K562 (cell line): ENCODE data around the gene STXBP4. TPM values are rescaled to one million over a fixed set of nuclear protein-coding genes. Genes with fewer than 3 reads are reported as not detected.

Experiments
- ATAC-seq: fragments of 200-7000 bp; cut with Tn5 transposase; 3 replicates; pipeline ENCODE4 v1.9.1; 2020; ENCODE audit warnings: moderate library complexity
- BruUV-seq: library from RNA; stranded (reverse); fragments of 400-500 nt; replicated peaks from 2 replicates; lab custom pipeline; 2021; lab: Mats Ljungman, UMichigan
- CTCF ChIA-PET: fragments of 300-600 bp; formaldehyde crosslinking; extraction: SDS; loops from one replicate; lab custom pipeline; 2021; ENCODE audit warnings: low intra/inter-chr PET ratio; lab: Yijun Ruan, JAX
- POLR2A ChIA-PET: fragments of 300-600, 350-650 bp; sonication (Branson Sonifier 250); formaldehyde crosslinking; extraction: SDS; loops from one replicate; lab custom pipeline; 2021; ENCODE audit warnings: antibody characterized with exemption, inconsistent platforms; lab: Yijun Ruan, JAX
- DNase-seq, 4 experiments: peaks; one replicate each; pipeline versions ENCODE4 v3.0.0 to v3.0.0-alpha.2; 2011 to 2018; ENCODE audit warnings: low spot score in 3 of 4, mixed read lengths in 3 of 4; ENCODE audit errors: extremely low read depth in 1 of 4
- FAIRE-seq: peaks from 2 replicates; lab custom pipeline; 2011; peaks lifted over from hg19 to GRCh38; lab: Jason Lieb, UNC
- H2AFZ ChIP-seq: 2 replicates; pipeline ENCODE4 v1.6.0; 2011; ENCODE audit warnings: low read depth, low read length, control low read depth, inconsistent platforms
- H3K27ac ChIP-seq: fragments of 200-600 bp; 3 replicates; pipeline ENCODE4 v1.8.0; 2011; ENCODE audit warnings: low read depth, mild to moderate bottlenecking, control low read depth, inconsistent platforms, low read length, moderate library complexity, mixed read lengths; ENCODE audit errors: extremely low read depth
- H3K27me3 ChIP-seq, 2 experiments: fragments of 300-600 bp in 1 of 2; 2 replicates in 1 of 2; 3 replicates in 1 of 2; pipeline versions ENCODE4 v1.6.0 to v1.8.0; 2011; ENCODE audit warnings: inconsistent platforms in 2 of 2, low read length in 2 of 2, mild to moderate bottlenecking in 1 of 2, mixed read lengths in 1 of 2, moderate library complexity in 1 of 2; ENCODE audit not compliant: control insufficient read depth in 2 of 2, insufficient read depth in 2 of 2
- H3K36me3 ChIP-seq: fragments of 300-600 bp; 3 replicates; pipeline ENCODE4 v1.8.0; 2011; ENCODE audit warnings: mild to moderate bottlenecking, low read length, inconsistent platforms; ENCODE audit not compliant: control insufficient read depth, insufficient read depth
- H3K4me1 ChIP-seq, 2 experiments: fragments of 200-600 bp in 1 of 2; replicated peaks in 1 of 2; 2 replicates in 1 of 2; 3 replicates in 1 of 2; pipeline versions ENCODE4 v1.5.1 to v1.8.0; 2011; ENCODE audit warnings: inconsistent platforms in 2 of 2, low read length in 2 of 2, mild to moderate bottlenecking in 1 of 2, mixed read lengths in 1 of 2, moderate library complexity in 1 of 2; ENCODE audit not compliant: control insufficient read depth in 2 of 2, insufficient read depth in 2 of 2
- H3K4me2 ChIP-seq: 2 replicates; pipeline ENCODE4 v1.6.1; 2011; ENCODE audit warnings: low read length, control low read depth, inconsistent platforms, mixed read lengths; ENCODE audit not compliant: insufficient read depth
- H3K4me3 ChIP-seq: fragments of 200-600 bp; sonication (generic), shearing (Covaris generic); 2 replicates; pipeline ENCODE4 v1.5.1; 2016; ENCODE audit warnings: control low read depth, inconsistent platforms
- H3K79me2 ChIP-seq: fragments of 200-600 bp; 3 replicates; pipeline ENCODE4 v1.8.0; 2011; ENCODE audit warnings: low read length, inconsistent platforms; ENCODE audit not compliant: control insufficient read depth, insufficient read depth
- H3K9ac ChIP-seq, 2 experiments: 2 replicates each; pipeline versions ENCODE4 v1.6.0 to v1.6.1; 2011; ENCODE audit warnings: low read depth in 2 of 2, low read length in 2 of 2, control low read depth in 1 of 2, inconsistent platforms in 1 of 2, mild to moderate bottlenecking in 1 of 2, mixed read lengths in 1 of 2; ENCODE audit not compliant: insufficient read depth in 1 of 2
- H3K9me1 ChIP-seq: one replicate; pipeline ENCODE4 v1.6.0; 2011; ENCODE audit warnings: inconsistent platforms, mild to moderate bottlenecking, low read length, moderate library complexity; ENCODE audit not compliant: control insufficient read depth, insufficient read depth
- H3K9me3 ChIP-seq: replicated peaks from 2 replicates; pipeline ENCODE4 v1.5.1; 2011; ENCODE audit warnings: low read depth, low read length, inconsistent platforms; ENCODE audit not compliant: control insufficient read depth, insufficient read depth
- H4K20me1 ChIP-seq: replicated peaks from 2 replicates; pipeline ENCODE4 v1.6.1; 2011; ENCODE audit warnings: low read length, inconsistent platforms, mixed read lengths; ENCODE audit not compliant: control insufficient read depth, insufficient read depth
- MITF ChIP-seq: IDR thresholded peaks from 2 replicates; pipeline ENCODE4 v1.6.1; 2014; ENCODE audit warnings: antibody characterized with exemption
- NCOR1 ChIP-seq: fragments of 450-650 bp; IDR thresholded peaks from 2 replicates; pipeline ENCODE4 v1.6.1; 2016; ENCODE audit warnings: mild to moderate bottlenecking, moderate library complexity
- RHOXF2B ChIP-seq: fragments of 250-450 bp; sonication (Bioruptor Pico); conservative IDR thresholded peaks from 2 replicates; pipeline ENCODE4 v1.5.1; 2021
- SAFB ChIP-seq: fragments of 200-400 bp; formaldehyde crosslinking; IDR thresholded peaks from 2 replicates; pipeline ENCODE4 v1.6.1; 2017; ENCODE audit warnings: low read depth, low read length, borderline replicate concordance
- WGBS: fragments of 100-300 bp; shearing (Covaris generic); methylation state at CpG from one replicate; pipeline ENCODE4 v1.1.6; 2016; ENCODE audit warnings: low coverage, mixed read lengths; ENCODE audit not compliant: insufficient coverage; ENCODE audit errors: missing lambda C conversion rate; 5-methylcytosine and 5-hydroxymethylcytosine counted together
- in situ Hi-C: fragments of 300-500 bp; cut with MboI; formaldehyde crosslinking; loops from 4 replicates; pipeline ENCODE4 v1.15.0; 2018; ENCODE audit warnings: inconsistent platforms, mixed read lengths
- intact Hi-C: fragments of 100-400 bp; cut with micrococcal nuclease; formaldehyde crosslinking; loops from 2 replicates; pipeline ENCODE4 v1.14.2; 2022
- polyA plus RNA-seq, 8 experiments: library from polyadenylated mRNA; depleted of rRNA in 4 of 8; stranded (reverse) in 5 of 8; unstranded in 3 of 8; fragments of >200 nt; fragmentation: Nextera tagmentation in 2 of 8; fragmentation: Illumina TruSeq in 1 of 8; extraction: Ambion mirVana in 2 of 8; extraction: Trizol in 1 of 8; gene quantifications; 2 replicates each; pipeline versions ENCODE4 v1.2.1 to v1.2.3, GENCODE V29; 2011 to 2014; ENCODE audit warnings: inconsistent platforms in 1 of 8, missing spikeins in 1 of 8
- total RNA-seq, 7 experiments: library from RNA; depleted of rRNA in 6 of 7; stranded (reverse); fragments of >200 nt in 6 of 7; fragmentation: Illumina TruSeq in 2 of 7; extraction: Trizol in 2 of 7; gene quantifications; 2 replicates each; pipeline versions ENCODE4 v1.2.1 to v1.2.3, GENCODE V29; 2011 to 2021; ENCODE audit warnings: low replicate concordance in 1 of 7
- TF ChIP-seq, protein P1 (sequence below): fragments of 150-350 bp; conservative IDR thresholded peaks from 2 replicates; pipeline ENCODE4 v1.6.1; 2014; ENCODE audit warnings: low read length

Gene STXBP4
- total and polyA plus RNA-seq, 9 of the 15 experiments (the other 6 are each of a cell fraction or from before 2014, with no cell fraction given) = 11.6 to 23.2 (median 18.5) TPM

DNA sequence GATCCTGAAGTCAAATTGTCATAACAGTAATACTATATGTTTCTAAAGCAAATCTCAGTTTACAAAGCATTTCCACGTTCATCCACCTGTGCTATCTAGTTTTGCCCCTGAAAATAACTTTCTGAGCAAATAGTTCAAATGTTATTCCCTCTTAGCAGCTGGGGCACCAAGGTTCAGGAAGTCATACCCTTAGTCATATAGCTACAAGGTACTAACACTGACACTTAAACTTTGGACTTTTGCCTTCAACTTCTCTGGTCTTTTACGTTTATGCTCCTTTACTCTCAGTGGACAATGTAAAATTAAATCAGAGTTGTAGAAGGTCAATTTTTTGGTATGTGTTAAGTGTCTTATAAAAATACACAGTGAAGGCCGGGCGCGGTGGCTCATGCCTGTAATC lies 33.1 kb upstream of the STXBP4 start:
- H4K20me1 ChIP-seq = no peaks in the 10 kb centered on the region
- POLR2A ChIA-PET = no interaction called here
- H3K4me3 ChIP-seq = no peak overlapping the region
- ATAC-seq (no peak), FAIRE-seq (no peak), DNase-seq (no peak)
- H3K9me1 ChIP-seq = no peaks in the 10 kb centered on the region
- BruUV-seq = no TSS peak
- intact Hi-C loops = no loop called here
- H3K79me2 ChIP-seq = no peaks in the 10 kb centered on the region
- H3K36me3 ChIP-seq = peaks cover 47% of the 10 kb centered on the region; the same call in 2 of the 3 replicates
- no peaks in the 10 kb centered on the region for H3K9me3 ChIP-seq
- 89% methylated on average over 5 of the region's 5 CpGs for WGBS
- TF ChIP-seq NCOR1 (no peak), RHOXF2B (CRISPR knock-in tag) (no peak), SAFB (no peak), MITF (no peak)
- TF ChIP-seq, protein P1, sequence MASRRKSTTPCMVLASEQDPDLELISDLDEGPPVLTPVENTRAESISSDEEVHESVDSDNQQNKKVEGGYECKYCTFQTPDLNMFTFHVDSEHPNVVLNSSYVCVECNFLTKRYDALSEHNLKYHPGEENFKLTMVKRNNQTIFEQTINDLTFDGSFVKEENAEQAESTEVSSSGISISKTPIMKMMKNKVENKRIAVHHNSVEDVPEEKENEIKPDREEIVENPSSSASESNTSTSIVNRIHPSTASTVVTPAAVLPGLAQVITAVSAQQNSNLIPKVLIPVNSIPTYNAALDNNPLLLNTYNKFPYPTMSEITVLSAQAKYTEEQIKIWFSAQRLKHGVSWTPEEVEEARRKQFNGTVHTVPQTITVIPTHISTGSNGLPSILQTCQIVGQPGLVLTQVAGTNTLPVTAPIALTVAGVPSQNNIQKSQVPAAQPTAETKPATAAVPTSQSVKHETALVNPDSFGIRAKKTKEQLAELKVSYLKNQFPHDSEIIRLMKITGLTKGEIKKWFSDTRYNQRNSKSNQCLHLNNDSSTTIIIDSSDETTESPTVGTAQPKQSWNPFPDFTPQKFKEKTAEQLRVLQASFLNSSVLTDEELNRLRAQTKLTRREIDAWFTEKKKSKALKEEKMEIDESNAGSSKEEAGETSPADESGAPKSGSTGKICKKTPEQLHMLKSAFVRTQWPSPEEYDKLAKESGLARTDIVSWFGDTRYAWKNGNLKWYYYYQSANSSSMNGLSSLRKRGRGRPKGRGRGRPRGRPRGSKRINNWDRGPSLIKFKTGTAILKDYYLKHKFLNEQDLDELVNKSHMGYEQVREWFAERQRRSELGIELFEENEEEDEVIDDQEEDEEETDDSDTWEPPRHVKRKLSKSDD = no peak
- no peak overlapping the region for H3K9ac ChIP-seq
- no peak overlapping the region for H3K27ac ChIP-seq
- in situ Hi-C loops = no loop called here
- CTCF ChIA-PET = no interaction called here
- H2AFZ ChIP-seq = no peak overlapping the region
- H3K4me1 ChIP-seq = no peaks in the 10 kb centered on the region
- H3K4me2 ChIP-seq = no peak overlapping the region
- no peaks in the 10 kb centered on the region for H3K27me3 ChIP-seq
